DND-41 (cell line): Measurements from ENCODE around the gene PHF1.

Experiments
- ATAC-seq: fragments of 200-7000 bp; cut with Tn5 transposase; 3 replicates; pipeline ENCODE4 v1.9.1; 2021; ENCODE audit warnings: low read depth; ENCODE audit not compliant: insufficient read depth
- DNase-seq: peaks from one replicate; pipeline ENCODE4 v3.0.0-alpha.2; 2020
- H2AFZ ChIP-seq: 2 replicates; pipeline ENCODE4 v1.6.0; 2012; ENCODE audit warnings: low read depth, low read length
- H3K27ac ChIP-seq: 2 replicates; pipeline ENCODE4 v1.5.1; 2012; ENCODE audit warnings: low read length, inconsistent platforms
- H3K27me3 ChIP-seq: fragments of 200-600 bp; sonication (generic); 2 replicates; pipeline ENCODE4 v1.6.0; 2012; ENCODE audit warnings: low read length, mild to moderate bottlenecking, inconsistent platforms; ENCODE audit not compliant: insufficient read depth, poor library complexity
- H3K36me3 ChIP-seq: 2 replicates; pipeline ENCODE4 v1.5.1; 2012; ENCODE audit warnings: low read length, inconsistent platforms; ENCODE audit not compliant: insufficient read depth
- H3K4me1 ChIP-seq: 2 replicates; pipeline ENCODE4 v1.5.1; 2012; ENCODE audit warnings: mild to moderate bottlenecking, low read length; ENCODE audit not compliant: insufficient read depth
- H3K4me2 ChIP-seq: 2 replicates; pipeline ENCODE4 v1.6.0; 2012; ENCODE audit warnings: mild to moderate bottlenecking, moderate library complexity, low read length, inconsistent platforms; ENCODE audit not compliant: insufficient read depth
- H3K4me3 ChIP-seq, 2 experiments: fragments of 200-600 bp in 1 of 2; shearing (Covaris generic) in 1 of 2; 2 replicates each; pipeline ENCODE4 v1.5.1; 2012 to 2016; ENCODE audit warnings: inconsistent platforms in 2 of 2, low read length in 2 of 2, mild to moderate bottlenecking in 2 of 2, low read depth in 1 of 2, moderate library complexity in 1 of 2
- H3K79me2 ChIP-seq: 2 replicates; pipeline ENCODE4 v1.6.0; 2012; ENCODE audit warnings: low read length, inconsistent platforms; ENCODE audit not compliant: insufficient read depth
- H3K9ac ChIP-seq: 2 replicates; pipeline ENCODE4 v1.6.0; 2012; ENCODE audit warnings: low read depth, mild to moderate bottlenecking, inconsistent platforms, low read length, moderate library complexity
- H3K9me3 ChIP-seq: 2 replicates; pipeline ENCODE4 v1.5.1; 2012; ENCODE audit warnings: low read length, moderate library complexity, mild to moderate bottlenecking, inconsistent platforms; ENCODE audit not compliant: insufficient read depth, severe bottlenecking
- H4K20me1 ChIP-seq: 2 replicates; pipeline ENCODE4 v1.6.0; 2012; ENCODE audit warnings: low read length; ENCODE audit not compliant: insufficient read depth
- CTCF ChIP-seq: IDR thresholded peaks from 2 replicates; pipeline ENCODE4 v1.5.1; 2012; ENCODE audit warnings: borderline replicate concordance, low read length, moderate library complexity, mild to moderate bottlenecking; ENCODE audit not compliant: poor library complexity, severe bottlenecking; ENCODE audit errors: extremely low read depth
- EZH2 ChIP-seq: IDR thresholded peaks from 3 replicates; pipeline ENCODE4 v1.6.1; 2012; ENCODE audit warnings: borderline replicate concordance, low read depth, mild to moderate bottlenecking, moderate library complexity, low read length, inconsistent platforms; ENCODE audit not compliant: severe bottlenecking

PHF1 gene

GRCh38 chr6:33416386-33417127 is 5.7 kb downstream of the PHF1 start:
- Histone ChIP-seq H3K27ac (peak overlapping the region; percentile 83), H3K36me3 (peaks cover 46% of the 10 kb centered on the region), H3K4me1 (peaks cover 83% of the 10 kb centered on the region), H3K9me3 (no peaks in the 10 kb centered on the region), H2AFZ (no peak overlapping the region), H3K79me2 (peaks cover 69% of the 10 kb centered on the region), H3K27me3 (no peaks in the 10 kb centered on the region), H3K9ac (peak overlapping the region; percentile 77), H4K20me1 (peaks cover 29% of the 10 kb centered on the region; the same call in 1 of the 2 replicates), H3K4me3 (peak overlapping the region; percentile 79 to 84; a peak in 3 of 4 replicates), H3K4me2 (peak overlapping the region; percentile 87)
- DNase-seq (no peak), ATAC-seq (no peak)
- TF ChIP-seq EZH2 (no peak), CTCF (no peak)

- DNase-seq: no peak
- TF ChIP-seq EZH2 (no peak), CTCF (no peak)
- Histone ChIP-seq H2AFZ (peak overlapping the region; percentile 85), H3K27me3 (no peaks in the 10 kb centered on the region), H3K4me2 (peak overlapping the region; percentile 87), H3K79me2 (peaks cover 68% of the 10 kb centered on the region), H3K36me3 (peaks cover 43% of the 10 kb centered on the region), H3K4me1 (peaks cover 83% of the 10 kb centered on the region), H3K9me3 (no peaks in the 10 kb centered on the region), H3K4me3 (peak overlapping the region; percentile 79 to 84), H3K9ac (peak overlapping the region; percentile 77), H3K27ac (peak overlapping the region; percentile 83), H4K20me1 (peaks cover 29% of the 10 kb centered on the region; the same call in 1 of the 2 replicates)
- ATAC-seq: no peak
These were observed 6.5 kb downstream of the PHF1 start for GRCh38 chr6:33417128-33417902.

GRCh38 chr6:33417903-33418689 is 7.3 kb downstream of the PHF1 start, which contains the start of gene CUTA:
Gene CUTA, minus strand, starts transcription at chr6:33418107. Its CDS starts 107 bp downstream, at chr6:33418000.
- H3K27me3 ChIP-seq: no peaks in the 10 kb centered on the region
- H3K4me1 ChIP-seq: peaks cover 75% of the 10 kb centered on the region
- H4K20me1 ChIP-seq: peaks cover 22% of the 10 kb centered on the region; the same call in 1 of the 2 replicates
- H3K4me3 ChIP-seq: peak within 1 kb of the TSS; percentile 79 to 84
- H3K79me2 ChIP-seq: peaks cover 63% of the 10 kb centered on the region
- peak within 1 kb of the TSS; percentile 86 for H3K9ac ChIP-seq
- TF ChIP-seq EZH2 (no peak), CTCF (peak; percentile 58)
- peak; percentile 99 for DNase-seq
- H3K9me3 ChIP-seq: no peaks in the 10 kb centered on the region
- peak within 1 kb of the TSS; percentile 99 for H3K27ac ChIP-seq
- H2AFZ ChIP-seq: peak within 1 kb of the TSS; percentile 85
- peak; percentile 91 for ATAC-seq
- H3K36me3 ChIP-seq: peaks cover 35% of the 10 kb centered on the region
- H3K4me2 ChIP-seq: peak within 1 kb of the TSS; percentile 87
